Gastrocnemius medialis (tissue), 4 donors: ENCODE measurements around the gene VPS36.

Experiments used
- CTCF ChIP-seq, 5 experiments: fragments of 450-650 bp in 3 of 5; fragments of 200-600 bp in 2 of 5; sonication (generic) in 2 of 5; IDR thresholded peaks in 4 of 5; conservative IDR thresholded peaks in 1 of 5; 1 replicate in 4 of 5; 2 replicates in 1 of 5; pipeline ENCODE4 v1.5.1; 2016 to 2019; ENCODE audit warnings: antibody characterized with exemption in 5 of 5, mild to moderate bottlenecking in 3 of 5, moderate library complexity in 3 of 5
- POLR2A ChIP-seq, 2 donors: fragments of 450-650 bp; IDR thresholded peaks; one replicate each; pipeline ENCODE4 v1.6.1; 2017; ENCODE audit warnings: antibody characterized with exemption in 2 of 2, mild to moderate bottlenecking in 2 of 2, moderate library complexity in 2 of 2

- TF ChIP-seq CTCF (IDR thresholded peaks at IDR 0.05 in 4 of 5, conservative IDR thresholded peaks at IDR 0.05 in 1 of 5) (no peak), POLR2A (IDR thresholded peaks at IDR 0.05) (no peak)
These were observed 43.8 kb downstream of the VPS36 start for GRCh38 chr13:52406629-52407028.
